DND-41 (cell line): ENCODE data around the gene JMJD8.

ENCODE experiments used
- ATAC-seq: fragments of 200-7000 bp; cut with Tn5 transposase; 3 replicates; pipeline ENCODE4 v1.9.1; 2021; ENCODE audit warnings: low read depth; ENCODE audit not compliant: insufficient read depth
- DNase-seq: peaks from one replicate; pipeline ENCODE4 v3.0.0-alpha.2; 2020
- H2AFZ ChIP-seq: 2 replicates; pipeline ENCODE4 v1.6.0; 2012; ENCODE audit warnings: low read depth, low read length
- H3K27ac ChIP-seq: 2 replicates; pipeline ENCODE4 v1.5.1; 2012; ENCODE audit warnings: low read length, inconsistent platforms
- H3K27me3 ChIP-seq: fragments of 200-600 bp; sonication (generic); 2 replicates; pipeline ENCODE4 v1.6.0; 2012; ENCODE audit warnings: low read length, mild to moderate bottlenecking, inconsistent platforms; ENCODE audit not compliant: insufficient read depth, poor library complexity
- H3K36me3 ChIP-seq: 2 replicates; pipeline ENCODE4 v1.5.1; 2012; ENCODE audit warnings: low read length, inconsistent platforms; ENCODE audit not compliant: insufficient read depth
- H3K4me1 ChIP-seq: 2 replicates; pipeline ENCODE4 v1.5.1; 2012; ENCODE audit warnings: mild to moderate bottlenecking, low read length; ENCODE audit not compliant: insufficient read depth
- H3K4me2 ChIP-seq: 2 replicates; pipeline ENCODE4 v1.6.0; 2012; ENCODE audit warnings: mild to moderate bottlenecking, moderate library complexity, low read length, inconsistent platforms; ENCODE audit not compliant: insufficient read depth
- H3K4me3 ChIP-seq, 2 experiments: fragments of 200-600 bp in 1 of 2; shearing (Covaris generic) in 1 of 2; 2 replicates each; pipeline ENCODE4 v1.5.1; 2012 to 2016; ENCODE audit warnings: inconsistent platforms in 2 of 2, low read length in 2 of 2, mild to moderate bottlenecking in 2 of 2, low read depth in 1 of 2, moderate library complexity in 1 of 2
- H3K79me2 ChIP-seq: 2 replicates; pipeline ENCODE4 v1.6.0; 2012; ENCODE audit warnings: low read length, inconsistent platforms; ENCODE audit not compliant: insufficient read depth
- H3K9ac ChIP-seq: 2 replicates; pipeline ENCODE4 v1.6.0; 2012; ENCODE audit warnings: low read depth, mild to moderate bottlenecking, inconsistent platforms, low read length, moderate library complexity
- H3K9me3 ChIP-seq: 2 replicates; pipeline ENCODE4 v1.5.1; 2012; ENCODE audit warnings: low read length, moderate library complexity, mild to moderate bottlenecking, inconsistent platforms; ENCODE audit not compliant: insufficient read depth, severe bottlenecking
- H4K20me1 ChIP-seq: 2 replicates; pipeline ENCODE4 v1.6.0; 2012; ENCODE audit warnings: low read length; ENCODE audit not compliant: insufficient read depth
- CTCF ChIP-seq: IDR thresholded peaks from 2 replicates; pipeline ENCODE4 v1.5.1; 2012; ENCODE audit warnings: borderline replicate concordance, low read length, moderate library complexity, mild to moderate bottlenecking; ENCODE audit not compliant: poor library complexity, severe bottlenecking; ENCODE audit errors: extremely low read depth
- EZH2 ChIP-seq: IDR thresholded peaks from 3 replicates; pipeline ENCODE4 v1.6.1; 2012; ENCODE audit warnings: borderline replicate concordance, low read depth, mild to moderate bottlenecking, moderate library complexity, low read length, inconsistent platforms; ENCODE audit not compliant: severe bottlenecking

The JMJD8 gene

GRCh38 chr16:662597-662996, 21.5 kb downstream of the JMJD8 start:
- peaks cover 5% of the 10 kb centered on the region for H3K79me2 ChIP-seq
- H3K36me3 ChIP-seq: peaks cover 63% of the 10 kb centered on the region
- H3K27ac ChIP-seq: no peak overlapping the region
- peaks cover 9% of the 10 kb centered on the region for H3K4me1 ChIP-seq
- H3K9ac ChIP-seq: no peak overlapping the region
- no peak overlapping the region for H2AFZ ChIP-seq
- no peak overlapping the region for H3K4me2 ChIP-seq
- no peak overlapping the region for H3K4me3 ChIP-seq
- ATAC-seq (no peak), DNase-seq (no peak)
- TF ChIP-seq EZH2 (no peak), CTCF (no peak)
- peaks cover 23% of the 10 kb centered on the region for H4K20me1 ChIP-seq
- H3K9me3 ChIP-seq: no peaks in the 10 kb centered on the region
- no peaks in the 10 kb centered on the region for H3K27me3 ChIP-seq

GRCh38 chr16:662095-662494, 22.0 kb downstream of the JMJD8 start:
- ATAC-seq: no peak
- H3K27ac ChIP-seq: no peak overlapping the region
- H3K4me1 ChIP-seq: peaks cover 4% of the 10 kb centered on the region
- no peaks in the 10 kb centered on the region for H3K9me3 ChIP-seq
- no peak overlapping the region for H3K9ac ChIP-seq
- TF ChIP-seq EZH2: no peak
- no peak for TF ChIP-seq CTCF
- H4K20me1 ChIP-seq: peaks cover 23% of the 10 kb centered on the region
- no peaks in the 10 kb centered on the region for H3K27me3 ChIP-seq
- H3K4me2 ChIP-seq: no peak overlapping the region
- H3K4me3 ChIP-seq: no peak overlapping the region
- H3K79me2 ChIP-seq: 0 out of 2 replicates have a peak, but pooled peaks cover under 1% of the 10 kb centered on the region
- peaks cover 64% of the 10 kb centered on the region for H3K36me3 ChIP-seq
- H2AFZ ChIP-seq: no peak overlapping the region
- no peak for DNase-seq

GRCh38 chr16:661184-661821, 22.8 kb downstream of the JMJD8 start:
- Histone ChIP-seq H3K79me2 (no peaks in the 10 kb centered on the region), H3K4me3 (no peak overlapping the region), H2AFZ (no peak overlapping the region), H3K27me3 (no peaks in the 10 kb centered on the region), H3K9me3 (no peaks in the 10 kb centered on the region), H3K4me1 (no peaks in the 10 kb centered on the region), H3K9ac (no peak overlapping the region), H3K36me3 (peaks cover 65% of the 10 kb centered on the region), H3K4me2 (no peak overlapping the region), H4K20me1 (peaks cover 23% of the 10 kb centered on the region), H3K27ac (no peak overlapping the region)
- no peak for TF ChIP-seq EZH2
- TF ChIP-seq CTCF: no peak
- ATAC-seq (peak; percentile 16; the same call in 2 of the 3 replicates), DNase-seq (no peak)
